GM19023 (cell line): Measurements from ENCODE around the gene TTLL3.
"Not testable (repeated sequence)": the region's sequence is repeated elsewhere in the genome, so short reads cannot be mapped to it uniquely, and the experiment has no call there.

ENCODE experiments used
- ATAC-seq: cut with Tn5 transposase; IDR thresholded peaks from one replicate; pipeline ENCODE4 v1.9.1; 2021; ENCODE audit warnings: mild to moderate bottlenecking, moderate library complexity; ENCODE audit not compliant: unreplicated experiment

The TTLL3 gene, protein sequence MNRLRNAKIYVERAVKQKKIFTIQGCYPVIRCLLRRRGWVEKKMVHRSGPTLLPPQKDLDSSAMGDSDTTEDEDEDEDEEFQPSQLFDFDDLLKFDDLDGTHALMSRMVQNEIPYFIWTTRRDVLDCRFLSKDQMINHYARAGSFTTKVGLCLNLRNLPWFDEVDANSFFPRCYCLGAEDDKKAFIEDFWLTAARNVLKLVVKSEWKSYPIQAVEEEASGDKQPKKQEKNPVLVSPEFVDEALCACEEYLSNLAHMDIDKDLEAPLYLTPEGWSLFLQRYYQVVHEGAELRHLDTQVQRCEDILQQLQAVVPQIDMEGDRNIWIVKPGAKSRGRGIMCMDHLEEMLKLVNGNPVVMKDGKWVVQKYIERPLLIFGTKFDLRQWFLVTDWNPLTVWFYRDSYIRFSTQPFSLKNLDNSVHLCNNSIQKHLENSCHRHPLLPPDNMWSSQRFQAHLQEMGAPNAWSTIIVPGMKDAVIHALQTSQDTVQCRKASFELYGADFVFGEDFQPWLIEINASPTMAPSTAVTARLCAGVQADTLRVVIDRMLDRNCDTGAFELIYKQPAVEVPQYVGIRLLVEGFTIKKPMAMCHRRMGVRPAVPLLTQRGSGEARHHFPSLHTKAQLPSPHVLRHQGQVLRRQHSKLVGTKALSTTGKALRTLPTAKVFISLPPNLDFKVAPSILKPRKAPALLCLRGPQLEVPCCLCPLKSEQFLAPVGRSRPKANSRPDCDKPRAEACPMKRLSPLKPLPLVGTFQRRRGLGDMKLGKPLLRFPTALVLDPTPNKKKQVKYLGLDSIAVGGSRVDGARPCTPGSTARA

DNA sequence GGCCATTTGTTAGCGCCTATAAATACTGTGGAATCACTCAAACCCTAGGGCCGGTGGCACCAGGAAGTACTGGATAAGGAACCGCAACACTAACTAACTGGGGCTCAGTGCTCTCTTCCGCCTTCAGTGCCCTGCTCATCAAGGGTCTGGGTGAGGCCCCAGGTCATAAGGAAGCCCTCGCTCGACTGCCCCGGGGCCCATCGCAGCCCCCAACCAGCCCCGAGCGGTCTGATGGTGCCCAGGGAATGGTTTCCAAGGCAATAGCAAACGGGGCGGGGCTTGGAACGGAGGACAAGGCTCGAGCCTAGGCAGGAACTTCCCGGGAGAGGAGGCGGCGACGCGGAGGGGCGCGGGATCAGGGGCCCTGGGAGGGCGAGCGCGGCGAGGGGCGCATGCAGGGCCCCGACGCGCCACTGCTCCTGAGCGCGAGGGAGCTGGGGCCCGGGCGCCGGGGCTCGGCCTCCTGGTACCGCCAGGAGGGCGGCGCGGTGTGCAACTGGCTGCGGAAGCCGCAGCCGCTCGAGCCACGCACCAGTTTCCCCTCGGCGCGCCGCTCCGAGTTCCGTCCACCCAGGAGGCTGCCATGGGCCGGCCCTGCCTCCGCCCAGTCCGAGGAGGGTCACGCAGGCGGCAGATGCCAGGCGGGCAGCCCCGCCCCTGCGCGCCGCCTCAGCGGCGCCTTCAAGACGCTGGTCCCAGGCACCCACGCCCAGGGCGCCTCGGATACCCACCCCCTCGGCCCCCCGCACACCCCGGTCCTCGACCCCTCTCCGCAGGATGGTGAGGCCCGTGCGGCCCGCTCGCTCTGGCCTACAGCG, at the start of gene TTLL3:
TSS of gene TTLL3 (plus strand) at position 648 of the 818 bp plus-strand sequence. CDS start 400 bp downstream, outside the sequence.
- ATAC-seq = peak; percentile 41

DNA sequence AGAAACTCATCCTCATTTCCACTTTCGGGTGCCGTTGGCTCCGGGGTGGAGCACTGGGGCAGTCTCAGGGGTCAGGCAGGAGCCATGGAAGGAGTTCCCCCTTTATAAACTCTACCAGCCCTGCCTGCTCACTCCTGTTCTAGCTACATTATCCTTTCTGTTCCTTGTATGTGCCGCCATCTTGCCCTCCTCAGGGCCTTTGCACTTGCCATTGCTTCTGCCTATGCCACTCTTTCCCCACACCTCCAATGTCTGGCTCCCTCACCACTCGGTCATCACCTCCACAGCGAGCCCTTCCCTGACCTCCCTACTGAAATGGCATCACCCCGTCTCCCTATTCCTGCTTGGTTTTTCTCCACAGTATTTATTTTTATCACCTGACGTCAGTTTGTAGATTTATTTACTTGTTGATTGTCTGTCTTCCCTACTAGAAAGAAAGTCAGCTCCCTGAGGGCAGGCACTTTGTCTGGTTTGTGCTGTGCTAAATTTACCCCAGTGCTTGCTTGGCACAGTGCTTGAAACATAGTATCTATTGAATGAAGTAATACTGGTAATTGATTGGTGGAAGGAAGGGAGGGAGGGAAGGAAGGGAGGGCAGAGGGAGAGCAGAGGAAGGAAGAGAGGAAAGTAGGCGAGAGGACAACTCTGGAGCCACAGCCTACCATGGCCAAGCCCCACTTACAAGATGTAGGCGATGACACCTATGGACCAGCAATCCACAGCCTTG, 49.1 kb upstream of the TTLL3 start:
- no peak for ATAC-seq

DNA sequence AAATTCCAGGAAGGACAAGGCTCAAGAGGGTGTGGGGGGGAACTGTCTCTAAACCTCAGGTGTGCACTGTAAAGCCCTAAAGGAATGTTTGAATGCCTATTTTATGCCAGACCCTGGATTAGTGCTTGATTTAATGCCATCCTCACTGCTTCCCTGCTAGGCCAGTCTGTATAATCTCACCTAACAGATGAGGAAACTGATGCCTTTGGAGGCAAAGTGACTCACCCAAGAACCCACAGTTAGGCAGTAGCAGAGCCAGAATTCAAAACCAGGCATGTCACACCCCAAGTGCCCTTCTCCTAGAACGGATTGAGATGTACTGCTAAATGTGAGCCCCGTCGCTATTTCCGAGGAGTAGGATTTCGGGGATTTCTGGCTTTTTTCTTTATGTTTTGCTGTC, 48.1 kb upstream of the TTLL3 start:
- ATAC-seq = no peak

DNA sequence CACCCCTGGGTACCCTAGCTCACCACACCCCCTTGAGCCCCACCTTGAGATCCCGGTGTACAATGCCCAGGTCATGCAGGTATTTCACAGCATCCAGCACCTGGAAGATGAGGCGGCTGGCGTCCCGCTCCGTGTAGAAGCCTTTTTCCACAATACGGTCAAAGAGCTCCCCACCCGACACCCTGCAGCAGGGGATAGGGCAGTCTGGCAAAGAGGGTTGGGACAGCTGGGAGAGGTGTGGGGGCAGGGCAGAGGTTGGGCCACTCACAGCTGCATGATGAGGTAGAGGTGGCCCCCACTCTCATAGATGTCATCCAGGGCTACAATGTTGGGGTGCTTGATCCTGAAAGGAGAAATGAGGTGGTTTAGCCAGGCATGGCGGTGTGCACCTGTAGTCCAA, 47.2 kb upstream of the TTLL3 start:
- no peak for ATAC-seq

DNA sequence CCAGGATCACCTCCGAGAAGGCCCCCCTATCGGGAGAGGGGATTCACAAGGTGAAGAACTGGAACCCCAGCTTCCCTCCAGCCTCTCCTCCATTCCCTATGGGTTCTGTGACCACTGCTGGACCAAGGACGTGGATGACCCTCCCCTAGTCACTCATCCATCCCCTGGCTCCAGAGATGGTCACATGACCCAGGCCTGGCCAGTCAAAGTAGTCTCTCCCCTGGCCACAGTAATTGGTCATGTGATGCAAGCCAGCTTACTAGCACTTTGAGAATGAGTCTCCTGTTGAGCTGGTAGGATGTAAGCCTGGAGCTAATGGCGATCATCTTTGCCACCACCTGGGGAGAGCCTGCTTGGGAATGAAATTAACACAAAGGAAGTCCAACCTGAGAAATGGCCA, 44.2 kb upstream of the TTLL3 start:
- ATAC-seq = no peak

DNA sequence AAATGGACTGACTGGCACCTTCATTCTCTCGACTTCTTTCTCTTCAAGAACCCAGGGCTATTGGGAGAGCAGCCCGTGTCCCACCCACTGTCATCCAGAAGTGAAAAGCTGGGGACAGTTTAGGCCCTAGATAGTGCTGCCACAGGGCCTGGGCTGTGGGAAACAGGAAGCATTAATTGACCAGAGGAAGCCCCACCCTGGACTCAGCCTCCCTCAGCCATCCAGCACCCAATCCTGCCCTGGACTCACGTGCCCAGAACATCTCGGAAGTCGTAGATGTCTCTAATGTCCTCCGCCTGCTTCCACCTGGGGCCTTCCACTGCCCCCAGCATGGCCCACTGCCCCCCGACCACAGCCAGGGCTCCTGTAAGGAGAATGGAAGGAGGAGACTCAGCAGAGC, 42.6 kb upstream of the TTLL3 start:
- ATAC-seq = no peak

DNA sequence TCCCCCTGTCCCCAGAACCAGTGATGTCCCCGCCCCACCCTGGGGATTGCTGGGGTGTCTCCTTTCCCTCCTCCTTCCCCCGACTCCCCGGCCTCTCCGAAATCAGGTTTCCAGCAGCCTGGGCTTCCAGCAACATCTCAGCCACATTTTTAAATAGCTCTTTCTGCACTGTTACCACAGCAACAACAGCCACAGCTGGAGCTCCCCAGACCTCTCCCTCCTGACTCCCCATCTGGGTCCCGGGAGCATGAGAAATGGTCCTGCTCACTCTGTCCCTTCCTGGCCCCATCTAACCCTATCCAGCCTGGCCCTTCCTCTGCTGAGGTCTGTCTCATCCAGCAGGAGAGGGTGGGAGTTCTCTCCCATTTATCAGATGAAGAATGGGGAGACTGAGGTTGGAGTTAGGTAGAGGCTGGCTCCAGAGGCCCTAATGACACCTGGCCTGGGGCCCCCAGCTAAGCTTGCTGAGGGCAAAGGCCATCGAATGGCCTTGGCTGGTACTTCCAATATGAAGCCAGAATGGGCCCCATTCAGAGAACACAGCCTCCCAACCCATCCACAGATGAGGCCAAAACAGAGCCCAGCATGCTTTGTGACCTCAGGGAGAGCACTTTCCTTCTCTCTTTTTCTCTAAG, 41.8 kb upstream of the TTLL3 start:
- ATAC-seq = no peak

DNA sequence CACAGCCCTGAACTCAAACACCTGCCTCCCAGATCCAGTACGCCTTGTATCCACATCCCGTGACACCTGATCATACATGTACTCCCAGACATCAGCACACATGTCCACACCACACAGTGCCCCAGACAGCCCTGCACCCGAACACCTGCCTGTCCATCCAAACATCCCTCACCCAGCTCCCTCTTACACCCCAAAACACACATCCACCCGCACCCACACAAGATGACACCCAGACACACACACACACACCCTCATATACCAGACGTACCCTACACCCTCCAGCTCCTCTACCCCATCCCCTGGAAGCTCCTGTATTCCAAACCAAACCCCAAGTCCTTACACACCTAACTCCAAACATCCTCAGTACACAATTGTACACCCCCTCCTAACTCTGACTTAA, 41.0 kb upstream of the TTLL3 start:
- ATAC-seq = no peak

DNA sequence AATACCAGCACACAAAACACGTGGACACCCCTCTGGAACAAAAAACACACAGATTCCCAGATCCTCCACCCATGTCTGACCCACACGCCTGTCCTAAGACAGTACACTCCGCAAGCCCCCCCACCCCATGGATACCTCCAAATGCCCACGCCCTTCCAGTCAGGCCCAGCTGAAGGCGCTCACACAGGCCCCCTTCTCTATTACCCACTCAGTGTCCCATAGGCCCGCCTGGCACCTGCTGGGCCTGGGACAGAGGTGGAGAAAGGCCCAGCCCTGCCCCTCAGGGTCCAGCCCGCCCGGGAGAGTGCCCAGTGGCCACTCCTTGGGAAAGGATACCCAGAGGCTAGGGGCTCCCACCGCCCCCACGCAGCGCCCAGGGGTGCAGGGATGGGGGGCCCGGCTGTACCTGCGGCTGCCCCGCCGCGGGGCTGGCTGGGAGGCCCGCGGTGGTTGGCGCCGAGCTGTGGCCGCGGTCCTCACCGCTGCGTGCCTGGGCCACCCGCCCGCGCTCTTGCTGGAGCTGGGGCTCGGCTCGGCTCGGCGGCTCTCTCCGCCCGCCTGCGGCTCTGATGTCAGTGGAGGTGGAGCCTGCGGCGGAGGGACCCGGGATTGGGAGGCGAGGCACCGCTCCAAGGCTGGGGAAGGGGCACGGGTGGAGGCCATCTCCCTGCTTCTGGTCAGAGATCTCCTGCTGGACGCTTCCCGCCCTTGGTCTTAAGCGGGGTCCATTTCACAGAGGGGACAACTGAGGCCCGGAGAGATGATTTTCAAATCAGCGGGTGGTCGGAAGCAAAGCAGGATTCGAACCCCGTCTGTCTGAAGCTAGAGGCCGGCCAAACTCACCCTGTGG, 40.4 kb upstream of the TTLL3 start, which contains the start of gene CAMK1:
TSS of gene CAMK1 (minus strand) at position 522 of the 850 bp plus-strand sequence. CDS start 2,198 bp downstream, outside the sequence.
- peak; percentile 72 for ATAC-seq

DNA sequence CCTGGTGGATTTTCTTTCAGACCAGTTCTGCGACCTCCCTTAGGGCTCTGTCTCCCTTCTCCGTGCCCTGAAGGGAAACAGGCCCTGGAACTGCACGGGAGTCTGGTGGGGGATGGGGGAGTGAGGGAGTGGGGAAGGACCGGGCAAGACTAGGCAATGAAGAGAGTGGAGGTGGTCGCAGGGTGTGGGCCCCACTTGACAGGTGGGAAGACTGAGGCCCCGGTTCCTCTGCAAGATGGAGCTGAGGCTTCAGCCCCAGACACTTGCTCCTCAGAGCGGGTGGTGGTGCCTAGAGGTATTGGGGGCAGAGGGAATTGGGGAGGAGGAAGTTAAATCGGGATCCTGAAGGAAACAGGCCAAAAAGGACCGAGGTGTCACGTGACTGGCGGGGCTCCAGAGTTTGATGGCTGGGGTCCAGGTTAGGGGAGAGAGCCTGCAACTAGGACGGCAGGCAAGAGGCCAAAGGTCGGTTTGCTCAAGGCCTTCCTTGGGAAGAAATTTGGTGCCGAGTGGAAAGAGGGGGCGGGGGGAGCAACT, 39.7 kb upstream of the TTLL3 start:
- no peak for ATAC-seq

DNA sequence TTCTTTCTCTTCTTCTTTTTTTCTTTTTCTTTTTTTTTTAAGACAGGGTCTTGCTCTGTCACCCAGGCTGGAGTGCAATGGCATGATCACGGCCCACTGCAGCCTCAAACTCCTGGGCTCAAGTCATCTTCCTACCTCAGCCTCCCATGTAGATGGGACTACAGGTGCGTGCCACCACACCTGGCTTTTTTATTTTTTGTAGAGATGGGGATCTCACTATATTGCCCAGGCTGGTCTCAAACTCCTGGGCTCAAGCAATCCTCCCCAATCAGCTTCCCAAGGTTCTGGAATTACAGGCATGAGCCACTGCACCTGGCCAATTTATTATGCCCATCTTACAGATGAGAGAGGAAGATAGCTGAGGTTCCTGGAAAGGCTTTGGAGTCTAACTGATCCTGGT, 39.1 kb upstream of the TTLL3 start:
- ATAC-seq = not testable (repeated sequence)

DNA sequence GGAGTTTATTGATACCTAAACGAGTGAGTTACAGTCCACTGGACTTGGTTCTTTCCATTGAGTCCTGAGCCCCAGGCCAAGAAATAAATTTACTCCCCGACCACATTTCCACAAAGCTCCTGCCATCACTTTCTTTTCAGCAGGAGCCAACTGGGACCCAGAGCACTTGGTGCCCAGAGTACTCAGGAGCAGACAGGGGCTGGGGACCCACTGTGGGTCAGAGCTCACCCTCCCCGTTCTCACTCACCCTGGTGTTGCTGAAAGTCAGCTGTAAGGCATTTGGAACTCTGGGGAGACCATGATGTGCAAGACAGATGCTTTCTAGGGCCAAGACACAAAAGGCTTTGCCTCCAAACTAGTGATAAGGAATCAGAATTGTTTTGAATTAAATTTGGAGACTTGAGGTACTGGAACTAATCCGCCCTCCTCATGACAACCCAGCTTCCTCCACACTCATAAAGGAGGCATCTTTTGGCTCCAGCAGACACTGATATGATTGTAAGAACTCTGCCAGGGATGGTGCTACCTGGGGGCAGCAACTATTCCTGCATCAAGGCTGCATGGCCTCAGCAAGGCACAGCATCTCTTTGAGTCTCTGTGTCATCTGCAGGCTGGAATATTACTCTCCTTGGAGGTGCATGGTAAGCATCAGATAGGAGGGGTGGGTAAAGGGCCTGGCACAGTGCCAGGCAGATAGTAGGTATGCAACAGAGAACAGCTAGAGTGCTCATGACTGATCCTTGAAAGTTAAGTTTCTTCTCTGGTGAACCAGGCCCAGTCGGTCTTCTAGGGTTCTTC, 33.0 kb upstream of the TTLL3 start:
- ATAC-seq = no peak

DNA sequence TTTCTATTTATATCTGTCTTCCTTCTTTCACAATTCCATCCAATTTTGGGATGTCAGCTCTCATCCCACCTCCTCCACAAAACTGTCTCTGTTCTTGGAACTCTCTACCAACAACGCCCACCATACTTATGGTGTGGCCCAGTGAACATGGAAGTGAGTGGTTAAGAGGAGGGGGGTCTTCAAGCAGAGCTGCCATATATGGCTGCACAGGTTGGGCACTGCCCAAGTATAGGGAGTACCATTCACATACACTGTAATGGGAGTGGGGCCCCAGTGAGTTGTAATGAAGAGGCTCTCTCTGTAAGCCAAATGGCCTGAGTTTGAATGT, 32.4 kb upstream of the TTLL3 start:
- ATAC-seq = no peak

DNA sequence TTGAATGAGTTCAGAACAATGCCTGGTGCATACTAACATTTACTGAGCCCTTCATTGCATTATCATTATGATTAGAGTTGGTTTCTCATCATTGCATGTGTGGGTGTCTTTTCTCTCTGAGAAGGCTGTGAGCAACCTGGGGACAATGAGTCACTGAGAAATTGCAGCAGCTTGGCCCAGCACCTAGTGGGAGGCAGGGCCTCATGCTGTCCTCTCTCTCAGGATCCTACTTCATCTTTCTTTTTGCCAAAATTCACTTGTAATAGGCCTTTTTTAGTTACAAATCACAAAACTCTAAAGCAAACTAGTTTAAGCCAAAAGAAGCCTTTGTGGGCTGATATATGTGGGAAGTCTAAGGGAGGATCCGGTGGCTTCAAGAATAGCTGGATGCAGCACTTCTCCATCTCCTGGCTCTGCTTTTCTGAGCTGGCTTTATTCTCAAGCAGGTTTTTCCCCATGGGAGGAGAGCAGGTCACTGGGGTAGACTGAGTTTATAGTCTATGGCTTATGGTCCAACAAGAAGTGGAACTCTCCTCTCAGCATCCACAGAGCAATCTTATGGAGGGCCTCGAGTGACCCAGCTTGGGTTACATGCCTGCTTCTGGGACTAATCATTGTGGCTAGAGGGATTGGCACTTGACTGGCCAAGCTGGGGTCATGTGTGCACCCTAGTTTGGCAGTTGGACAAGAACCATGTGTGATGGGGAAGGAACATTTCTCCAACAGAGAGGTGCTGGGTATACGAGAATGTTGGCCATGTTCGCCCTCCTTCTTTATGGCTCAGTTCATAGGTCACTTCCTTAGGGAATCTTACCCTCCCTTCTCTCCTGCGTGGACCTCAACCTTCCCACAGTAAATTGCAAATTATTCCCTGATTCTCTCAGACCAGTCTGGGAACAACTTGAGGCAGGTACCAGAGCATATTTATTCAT, 31.7 kb upstream of the TTLL3 start:
- no peak for ATAC-seq

DNA sequence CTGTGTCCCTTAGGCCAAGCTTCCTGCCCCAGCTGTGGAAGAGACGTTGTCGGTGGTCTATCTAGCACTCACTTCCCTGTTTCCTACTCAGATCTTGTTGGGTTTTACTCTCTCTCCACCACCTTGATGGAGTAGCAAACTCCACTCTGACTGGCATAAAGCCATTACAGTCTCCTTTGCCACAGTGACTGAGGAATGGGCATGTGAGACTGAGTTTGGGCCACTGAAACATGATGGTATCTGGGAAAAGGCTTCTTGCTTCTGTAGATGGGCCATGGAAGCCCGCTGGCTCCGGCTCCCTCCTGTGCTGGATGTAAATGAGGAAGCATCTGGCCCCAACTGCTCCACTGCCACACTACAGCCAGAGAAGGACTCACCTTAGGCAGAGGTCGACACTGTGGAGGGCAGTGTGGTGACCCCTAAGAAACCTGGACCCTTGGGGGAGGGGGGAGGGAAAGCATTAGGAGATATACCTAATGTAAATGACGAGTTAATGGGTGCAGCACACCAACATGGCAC, 30.9 kb upstream of the TTLL3 start:
- no peak for ATAC-seq

DNA sequence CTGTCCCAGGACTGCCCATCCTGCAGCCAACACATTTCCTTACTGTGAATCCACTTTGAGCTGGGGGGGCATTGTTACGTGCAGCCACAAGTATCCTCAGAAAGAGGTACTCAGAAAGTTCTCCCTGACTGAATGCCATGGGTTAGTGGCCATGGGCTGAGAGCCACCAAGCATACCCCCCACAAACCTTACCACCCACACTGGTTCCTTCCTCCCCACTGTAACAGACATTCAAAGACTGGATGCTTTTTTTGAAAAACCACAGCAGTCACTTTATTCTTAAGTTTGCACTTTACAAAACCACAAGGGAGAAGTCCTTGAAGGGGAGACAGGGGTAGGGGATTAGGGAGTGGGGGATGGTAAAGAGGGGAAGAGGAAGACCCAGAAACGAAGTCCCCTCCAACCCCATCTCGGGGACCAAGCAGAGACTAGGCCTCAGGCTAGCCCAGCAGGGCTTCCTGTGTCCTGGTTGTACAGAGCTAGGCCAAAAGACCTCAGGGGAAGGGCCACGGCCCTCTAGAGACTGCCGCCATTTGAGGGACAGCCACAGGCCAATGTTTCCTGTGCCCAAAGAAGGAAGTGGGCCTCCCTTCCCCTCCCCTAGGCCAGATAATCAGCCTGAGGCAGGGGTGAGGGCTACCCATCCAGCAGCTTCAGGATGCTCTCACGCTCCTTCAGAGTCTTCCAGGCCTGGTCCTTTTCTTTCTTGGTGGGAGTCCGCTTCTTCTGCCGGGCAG, 30.2 kb upstream of the TTLL3 start:
- peak; percentile 55 for ATAC-seq
